Measurements from ENCODE around the gene FAM193B.

Gene FAM193B

GRCh38 chr5:177598477-177598876, 44.1 kb upstream of the FAM193B start:
- Histone ChIP-seq H3K27me3 (ENCODE audit: insufficient read depth, low read depth) (no peaks in the 10 kb centered on the region), H3K79me2 (ENCODE audit: insufficient read depth, low read depth) (no peaks in the 10 kb centered on the region; the same call in 1 of the 2 replicates), H3K4me3 (IDR thresholded peaks at IDR 0.05; ENCODE audit: insufficient read depth, low read depth, low read length) (no peak overlapping the region), H3K27ac (no peak overlapping the region), H3K36me3 (ENCODE audit: insufficient read depth) (no peaks in the 10 kb centered on the region), H3K4me1 (ENCODE audit: low read depth, poor library complexity, severe bottlenecking) (peaks cover 5% of the 10 kb centered on the region), H3K4me2 (no peak overlapping the region), H2AFZ (ENCODE audit: low read depth) (no peak overlapping the region), H3K9ac (no peak overlapping the region), H4K20me1 (ENCODE audit: insufficient read depth) (no peaks in the 10 kb centered on the region)
- no peak for TF ChIP-seq CTCF (conservative IDR thresholded peaks at IDR 0.05; ENCODE audit: low read depth, low read length)

- H4K20me1 ChIP-seq (ENCODE audit: insufficient read depth) = no peaks in the 10 kb centered on the region
- H3K4me1 ChIP-seq (ENCODE audit: low read depth, poor library complexity, severe bottlenecking) = peaks cover 12% of the 10 kb centered on the region
- H3K79me2 ChIP-seq (ENCODE audit: insufficient read depth, low read depth) = peaks cover 8% of the 10 kb centered on the region; the same call in 1 of the 2 replicates
- H3K36me3 ChIP-seq (ENCODE audit: insufficient read depth) = no peaks in the 10 kb centered on the region
- no peak overlapping the region for H3K4me3 ChIP-seq (IDR thresholded peaks at IDR 0.05; ENCODE audit: insufficient read depth, low read depth, low read length)
- no peak overlapping the region for H3K9ac ChIP-seq
- no peak for TF ChIP-seq CTCF (conservative IDR thresholded peaks at IDR 0.05; ENCODE audit: low read depth, low read length)
- H2AFZ ChIP-seq (ENCODE audit: low read depth) = no peak overlapping the region
- no peak overlapping the region for H3K27ac ChIP-seq
- H3K27me3 ChIP-seq (ENCODE audit: insufficient read depth, low read depth) = no peaks in the 10 kb centered on the region
- H3K4me2 ChIP-seq = no peak overlapping the region
These were observed 42.4 kb upstream of the FAM193B start for GRCh38 chr5:177596775-177597238.

DNA sequence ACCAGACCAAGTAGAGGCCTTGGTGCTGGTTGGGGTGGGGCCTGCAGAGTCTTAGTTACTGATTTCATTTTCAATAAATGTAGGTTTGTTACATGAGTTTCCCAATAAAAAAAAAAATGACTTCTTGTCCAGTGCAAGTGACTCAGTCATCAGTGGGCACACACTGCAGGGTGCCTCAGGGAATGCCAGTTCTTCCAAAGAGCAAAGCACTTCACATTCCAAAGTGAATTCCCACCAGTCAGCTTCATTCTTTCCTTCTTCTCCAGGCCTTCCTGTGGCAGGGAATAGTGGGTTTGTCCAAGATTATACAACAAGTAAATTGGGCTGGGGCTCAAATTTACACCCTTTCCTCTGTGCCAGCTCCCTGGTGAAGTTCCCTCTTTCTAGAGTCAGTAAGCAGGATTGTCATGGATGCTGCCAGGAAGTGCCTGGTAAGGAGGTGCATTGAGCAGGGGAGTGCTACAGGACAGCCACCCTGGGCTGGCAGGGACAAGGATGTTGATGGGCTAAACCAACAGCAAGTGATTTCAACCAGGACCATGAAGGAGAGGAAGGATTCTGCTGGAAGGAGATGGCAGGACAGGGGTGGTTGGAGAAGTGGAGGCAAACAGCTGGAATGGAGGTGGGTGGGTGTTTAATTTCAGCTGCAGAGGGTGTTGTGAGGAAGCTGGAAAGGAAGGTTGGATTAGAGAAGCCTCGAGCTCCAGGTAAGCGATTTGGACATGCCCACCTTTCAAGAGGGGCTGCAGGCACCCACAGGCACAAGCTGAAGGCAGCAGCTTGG, 41.8 kb upstream of the FAM193B start:
- H3K27ac ChIP-seq = no peak overlapping the region

GRCh38 chr5:177595026-177595585, 40.7 kb upstream of the FAM193B start:
- Histone ChIP-seq H3K4me2 (no peak overlapping the region), H3K27ac (no peak overlapping the region), H2AFZ (ENCODE audit: low read depth) (no peak overlapping the region), H3K4me1 (ENCODE audit: low read depth, poor library complexity, severe bottlenecking) (peaks cover 15% of the 10 kb centered on the region), H4K20me1 (ENCODE audit: insufficient read depth) (no peaks in the 10 kb centered on the region), H3K36me3 (ENCODE audit: insufficient read depth) (no peaks in the 10 kb centered on the region), H3K9ac (no peak overlapping the region), H3K27me3 (ENCODE audit: insufficient read depth, low read depth) (no peaks in the 10 kb centered on the region), H3K4me3 (IDR thresholded peaks at IDR 0.05; ENCODE audit: insufficient read depth, low read depth, low read length) (no peak overlapping the region), H3K79me2 (ENCODE audit: insufficient read depth, low read depth) (peaks cover 8% of the 10 kb centered on the region; the same call in 1 of the 2 replicates)
- TF ChIP-seq CTCF (conservative IDR thresholded peaks at IDR 0.05; ENCODE audit: low read depth, low read length) = no peak

More for the DNA sequence above, 41.8 kb upstream of the FAM193B start:
- no peaks in the 10 kb centered on the region for H3K27me3 ChIP-seq (ENCODE audit: insufficient read depth, low read depth)
- H4K20me1 ChIP-seq (ENCODE audit: insufficient read depth) = no peaks in the 10 kb centered on the region
- H3K4me2 ChIP-seq = no peak overlapping the region
- H2AFZ ChIP-seq (ENCODE audit: low read depth) = no peak overlapping the region
- peaks cover 8% of the 10 kb centered on the region; the same call in 1 of the 2 replicates for H3K79me2 ChIP-seq (ENCODE audit: insufficient read depth, low read depth)
- no peak overlapping the region for H3K4me3 ChIP-seq (IDR thresholded peaks at IDR 0.05; ENCODE audit: insufficient read depth, low read depth, low read length)
- H3K4me1 ChIP-seq (ENCODE audit: low read depth, poor library complexity, severe bottlenecking) = peaks cover 15% of the 10 kb centered on the region
- TF ChIP-seq CTCF (conservative IDR thresholded peaks at IDR 0.05; ENCODE audit: low read depth, low read length) = no peak
- H3K9ac ChIP-seq = no peak overlapping the region
- no peaks in the 10 kb centered on the region for H3K36me3 ChIP-seq (ENCODE audit: insufficient read depth)

Data from KMS-11 (cell line).